Mesothelial cell of epicardium (in vitro differentiated cells): ENCODE data around the gene SNORC. TPM values are rescaled to one million over a fixed set of nuclear protein-coding genes. Genes with fewer than 3 reads are reported as not detected.

ENCODE experiments used
- DNase-seq, 2 experiments: peaks; one replicate each; pipeline ENCODE4 v3.0.0; 2021; ENCODE audit warnings: low spot score in 2 of 2; ENCODE audit not compliant: unreplicated experiment in 2 of 2
- H3K27ac Mint-ChIP-seq: 2 replicates; pipeline ENCODE4 v1.8.0; 2021; ENCODE audit warnings: mixed read lengths
- H3K27me3 Mint-ChIP-seq: 2 replicates; pipeline ENCODE4 v1.8.0; 2021; ENCODE audit warnings: low read depth, mixed read lengths
- H3K36me3 Mint-ChIP-seq: 2 replicates; pipeline ENCODE4 v1.8.0; 2021; ENCODE audit warnings: mixed read lengths
- H3K4me1 Mint-ChIP-seq: 2 replicates; pipeline ENCODE4 v1.8.0; 2021; ENCODE audit warnings: mixed read lengths
- H3K4me3 Mint-ChIP-seq: 2 replicates; pipeline ENCODE4 v1.8.0; 2021; ENCODE audit warnings: mild to moderate bottlenecking, moderate library complexity, mixed read lengths
- H3K9me3 Mint-ChIP-seq: 2 replicates; pipeline ENCODE4 v1.8.0; 2021; ENCODE audit warnings: mixed read lengths
- CTCF ChIP-seq: fragments of 200-600 bp; sonication (generic); IDR thresholded peaks from one replicate; pipeline ENCODE4 v1.5.0; 2021; ENCODE audit warnings: antibody characterized with exemption; ENCODE audit not compliant: unreplicated experiment
- total RNA-seq: library from RNA; stranded (reverse); gene quantifications from 3 replicates; pipeline ENCODE4 v1.2.1, GENCODE V29; 2021

Gene SNORC
- total RNA-seq, 1 donor from 2014 or later: 4.1 TPM

DNA sequence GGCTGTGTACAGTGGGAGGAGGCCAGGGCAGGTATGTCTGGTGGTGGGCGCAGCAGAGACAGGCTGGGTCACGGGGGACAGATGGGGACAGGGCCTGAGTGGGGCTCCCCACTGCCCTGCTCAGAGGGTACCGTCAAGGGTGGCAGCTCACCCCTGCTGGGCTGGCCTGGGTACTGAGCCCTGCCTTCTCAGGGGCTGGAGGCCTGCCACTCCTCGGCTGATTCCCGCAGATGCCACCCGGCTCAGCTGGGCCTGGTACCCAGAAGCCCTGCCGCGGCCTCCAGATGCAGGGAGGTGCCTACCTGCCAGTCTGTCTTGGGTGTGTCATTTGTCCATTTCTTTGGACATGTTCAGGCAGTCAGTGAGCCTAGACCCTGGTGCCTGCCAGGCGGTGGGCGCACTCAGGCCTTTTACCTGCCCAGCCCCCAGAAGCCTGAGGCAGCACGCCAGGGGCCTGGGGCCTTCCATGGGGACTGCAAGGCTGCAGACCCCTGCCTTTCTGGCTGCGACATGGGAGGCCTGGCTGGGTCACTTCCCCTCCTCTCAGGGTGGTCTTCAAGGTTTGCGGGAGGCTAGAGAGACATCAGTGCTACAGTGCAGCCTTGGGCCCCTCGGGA lies 3.3 kb downstream of the SNORC start:
- H3K4me3 Mint-ChIP-seq: no peak overlapping the region
- no peaks in the 10 kb centered on the region for H3K36me3 Mint-ChIP-seq
- no peak for DNase-seq
- H3K27ac Mint-ChIP-seq: no peak overlapping the region
- TF ChIP-seq CTCF: no peak
- H3K27me3 Mint-ChIP-seq: peaks cover 17% of the 10 kb centered on the region
- H3K9me3 Mint-ChIP-seq: no peaks in the 10 kb centered on the region
- peaks cover 3% of the 10 kb centered on the region for H3K4me1 Mint-ChIP-seq

DNA sequence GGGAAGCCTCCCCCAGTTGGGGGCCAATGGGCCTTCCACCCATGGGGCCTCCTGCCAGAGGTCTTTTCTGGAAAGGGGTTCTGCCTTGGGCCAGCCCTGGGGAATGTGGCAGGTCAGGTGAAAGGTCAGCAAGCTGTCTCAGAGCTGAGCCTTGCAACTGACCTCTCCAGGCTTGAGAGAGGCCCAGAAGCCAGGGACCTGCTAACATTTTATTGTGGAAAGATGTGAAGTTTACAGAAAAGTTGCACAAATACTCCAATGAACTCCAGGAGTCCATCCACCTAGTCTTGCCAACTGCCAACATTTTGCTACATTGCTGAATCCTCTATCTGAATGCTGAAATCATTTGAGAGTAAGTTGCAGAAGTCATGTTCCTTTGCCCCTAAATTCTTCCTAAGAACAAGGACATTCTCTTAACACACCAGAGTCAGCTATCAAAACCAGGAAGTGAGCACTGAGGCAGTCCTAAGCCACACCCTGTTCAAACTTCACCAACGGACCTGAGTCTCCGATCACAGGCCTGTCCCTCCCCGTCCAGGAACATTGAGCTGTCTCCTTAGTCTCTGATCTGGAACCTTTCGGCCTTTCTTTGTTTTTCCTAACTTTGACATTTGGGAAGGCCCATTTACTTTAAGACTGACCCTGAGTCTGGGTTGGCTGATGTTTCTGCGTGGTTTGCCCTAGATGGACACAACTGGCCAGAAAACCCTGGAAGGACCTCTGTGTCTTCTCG lies 4.0 kb downstream of the SNORC start:
- Mint-ChIP-seq H3K36me3 (no peaks in the 10 kb centered on the region), H3K4me1 (peaks cover 3% of the 10 kb centered on the region), H3K27ac (no peak overlapping the region), H3K4me3 (no peak overlapping the region), H3K27me3 (peaks cover 17% of the 10 kb centered on the region), H3K9me3 (no peaks in the 10 kb centered on the region)
- no peak for TF ChIP-seq CTCF
- no peak for DNase-seq

DNA sequence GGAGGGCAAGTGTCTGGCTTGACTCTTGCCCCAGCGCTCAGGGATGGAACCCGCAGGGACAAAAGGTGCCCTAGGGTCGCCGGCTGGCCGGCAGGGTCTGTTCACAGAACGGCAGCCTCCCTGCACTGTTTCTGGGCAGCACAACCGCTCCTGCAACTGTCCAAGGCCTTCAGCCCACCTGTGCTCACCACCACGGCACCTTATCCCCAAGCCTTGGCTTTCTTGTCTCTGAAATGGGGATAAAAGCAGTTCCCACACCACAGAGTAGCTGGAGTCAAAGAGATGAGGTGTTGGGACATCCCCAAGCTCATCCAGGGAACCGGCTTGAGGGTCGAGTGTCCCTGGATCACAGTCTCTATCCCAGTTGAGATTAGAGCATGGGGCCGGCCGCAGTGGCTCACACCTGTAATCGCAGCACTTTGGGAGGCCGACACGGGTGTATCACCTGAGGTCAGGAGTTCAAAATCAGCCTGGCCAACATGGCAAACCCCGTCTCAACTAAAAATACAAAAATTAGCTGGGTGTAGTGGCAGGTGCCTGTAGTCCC lies 4.7 kb downstream of the SNORC start:
- TF ChIP-seq CTCF: no peak
- peaks cover 17% of the 10 kb centered on the region for H3K27me3 Mint-ChIP-seq
- H3K27ac Mint-ChIP-seq: no peak overlapping the region
- DNase-seq: no peak
- H3K4me3 Mint-ChIP-seq: peak overlapping the region; percentile 63
- peaks cover 3% of the 10 kb centered on the region for H3K4me1 Mint-ChIP-seq
- H3K9me3 Mint-ChIP-seq: no peaks in the 10 kb centered on the region
- no peaks in the 10 kb centered on the region for H3K36me3 Mint-ChIP-seq

DNA sequence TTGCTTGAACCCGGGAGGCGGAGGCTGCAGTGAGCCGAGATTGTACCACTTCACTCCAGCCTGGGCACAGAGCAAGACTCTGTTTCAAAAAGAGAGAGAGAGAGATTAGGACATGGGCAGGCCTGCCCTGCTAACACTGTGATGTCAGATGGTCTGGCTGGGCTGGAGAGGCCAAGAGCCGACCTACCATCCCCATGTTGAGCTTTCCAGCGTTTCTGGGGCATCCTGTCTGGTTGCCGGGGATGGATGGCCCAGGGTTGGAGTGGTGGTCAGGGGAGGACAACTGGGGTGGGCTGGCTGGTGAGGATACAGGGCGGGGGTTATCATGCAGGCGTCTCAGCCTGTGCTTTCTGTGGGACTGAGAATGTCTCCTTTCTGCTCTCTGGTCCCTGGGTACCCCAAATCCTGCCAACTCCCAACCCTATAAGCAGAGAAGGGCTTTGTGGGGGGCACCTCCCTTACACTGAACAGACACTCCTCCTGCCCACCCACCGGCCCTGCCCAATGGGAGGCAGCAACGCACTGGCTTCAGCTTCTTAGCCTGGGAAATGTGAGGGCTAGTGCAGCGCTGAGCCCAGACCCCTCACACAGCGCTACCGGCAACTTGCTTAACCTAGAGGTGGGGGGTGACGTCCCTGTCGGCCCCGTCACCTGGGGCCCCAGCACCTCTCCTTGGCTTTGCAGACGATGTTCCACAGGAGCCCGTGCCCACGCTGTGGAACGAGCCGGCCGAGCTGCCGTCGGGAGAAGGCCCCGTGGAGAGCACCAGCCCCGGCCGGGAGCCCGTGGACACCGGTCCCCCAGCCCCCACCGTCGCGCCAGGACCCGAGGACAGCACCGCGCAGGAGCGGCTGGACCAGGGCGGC lies 5.4 kb downstream of the SNORC start:
- DNase-seq: no peak
- H3K9me3 Mint-ChIP-seq: no peaks in the 10 kb centered on the region
- peaks cover 17% of the 10 kb centered on the region for H3K27me3 Mint-ChIP-seq
- H3K27ac Mint-ChIP-seq: no peak overlapping the region
- peaks cover 3% of the 10 kb centered on the region for H3K4me1 Mint-ChIP-seq
- peak overlapping the region; percentile 63 for H3K4me3 Mint-ChIP-seq
- no peaks in the 10 kb centered on the region for H3K36me3 Mint-ChIP-seq
- TF ChIP-seq CTCF: no peak

DNA sequence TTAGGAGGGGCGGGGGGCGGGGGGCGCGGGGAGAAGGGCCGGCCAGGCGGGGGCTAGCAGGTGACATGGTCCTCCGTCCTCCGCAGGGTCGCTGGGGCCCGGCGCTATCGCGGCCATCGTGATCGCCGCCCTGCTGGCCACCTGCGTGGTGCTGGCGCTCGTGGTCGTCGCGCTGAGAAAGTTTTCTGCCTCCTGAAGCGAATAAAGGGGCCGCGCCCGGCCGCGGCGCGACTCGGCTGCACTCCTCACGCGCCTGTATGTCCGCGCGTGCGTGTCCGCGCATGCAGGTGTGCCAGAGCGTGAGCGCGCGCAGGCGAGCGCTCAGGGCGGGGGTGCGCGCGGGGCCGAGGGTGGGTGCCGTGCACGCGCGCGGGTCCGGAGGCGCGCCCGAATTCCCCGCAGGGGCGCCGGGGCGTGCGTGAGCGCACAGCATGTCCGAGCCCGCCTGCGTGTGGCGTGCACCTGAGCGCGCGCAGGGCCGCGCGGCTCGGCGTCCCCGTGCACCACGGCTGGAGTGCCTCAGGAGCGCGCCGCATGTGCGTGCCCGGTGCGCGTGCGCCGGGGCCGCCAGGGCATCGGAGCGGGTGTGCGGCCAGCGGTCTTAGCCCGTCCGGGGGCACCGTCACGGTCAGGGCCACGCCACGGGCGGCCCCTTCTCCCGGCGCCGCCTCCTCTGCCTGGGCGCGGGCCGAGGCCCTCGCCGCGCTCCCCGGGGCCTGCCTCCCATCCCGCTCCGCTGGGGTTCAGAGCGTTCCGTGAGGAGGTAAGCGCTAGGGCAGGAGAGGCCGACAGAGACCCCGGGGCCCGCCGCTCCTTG lies 6.3 kb downstream of the SNORC start:
- peak; percentile 35 for TF ChIP-seq CTCF
- Mint-ChIP-seq H3K4me1 (peaks cover 3% of the 10 kb centered on the region), H3K27ac (no peak overlapping the region), H3K27me3 (peaks cover 17% of the 10 kb centered on the region), H3K4me3 (peak overlapping the region; percentile 60), H3K9me3 (no peaks in the 10 kb centered on the region), H3K36me3 (no peaks in the 10 kb centered on the region)
- peak in 1 of 2 experiments; percentile 60 for DNase-seq
